Activated CD8-positive, alpha-beta T cell treated with anti-CD3 and anti-CD28 coated beads for 36 hours (primary cell): Measurements from ENCODE around the gene BABAM1. TPM values are rescaled to one million over a fixed set of nuclear protein-coding genes. Genes with fewer than 3 reads are reported as not detected.

Experiments used
- ATAC-seq: fragments of 200-7000 bp; cut with Tn5 transposase; one replicate; pipeline ENCODE4 v1.10.0; 2021; ENCODE audit warnings: mild to moderate bottlenecking, moderate library complexity
- CTCF ChIA-PET: fragments of 350-600 bp; sonication (Branson Sonifier 250); formaldehyde crosslinking; loops from one replicate; lab custom pipeline; 2021; ENCODE audit warnings: antibody characterized with exemption; lab: Charles Lee
- POLR2A ChIA-PET: fragments of 350-600 bp; sonication (Branson Sonifier 250); formaldehyde crosslinking; loops from one replicate; lab custom pipeline; 2021; ENCODE audit warnings: antibody characterized with exemption; lab: Charles Lee
- DNase-seq: peaks from one replicate; pipeline ENCODE4 v3.0.0-alpha.2; 2020
- H3K27ac Mint-ChIP-seq: one replicate; pipeline ENCODE4 v1.8.0; 2021; ENCODE audit warnings: mild to moderate bottlenecking, mixed read lengths
- H3K27me3 Mint-ChIP-seq: one replicate; pipeline ENCODE4 v1.8.0; 2021; ENCODE audit warnings: mixed read lengths
- H3K36me3 Mint-ChIP-seq: one replicate; pipeline ENCODE4 v1.8.0; 2021; ENCODE audit warnings: low read depth, mixed read lengths
- H3K4me1 Mint-ChIP-seq: one replicate; pipeline ENCODE4 v1.8.0; 2021; ENCODE audit warnings: low read depth, mixed read lengths
- H3K4me3 Mint-ChIP-seq: one replicate; pipeline ENCODE4 v1.8.0; 2021; ENCODE audit warnings: mild to moderate bottlenecking, moderate library complexity, mixed read lengths
- H3K9me3 Mint-ChIP-seq: one replicate; pipeline ENCODE4 v1.8.0; 2021; ENCODE audit warnings: mixed read lengths
- intact Hi-C: fragments of 100-400 bp; cut with micrococcal nuclease; formaldehyde crosslinking; loops from one replicate; pipeline ENCODE4 v1.10.0; 2022
- total RNA-seq, 2 experiments: library from RNA; stranded (reverse); gene quantifications; one replicate each; pipeline ENCODE4 v1.2.3, GENCODE V29; 2021
- TF ChIP-seq, protein P1 (sequence below): fragments of 200-600 bp; IDR thresholded peaks from one replicate; pipeline ENCODE4 v1.8.0; 2022; ENCODE audit warnings: antibody characterized with exemption, mild to moderate bottlenecking

BABAM1 gene
- total RNA-seq, result 100 to 1,000 TPM; 105 to 106 TPM

DNA sequence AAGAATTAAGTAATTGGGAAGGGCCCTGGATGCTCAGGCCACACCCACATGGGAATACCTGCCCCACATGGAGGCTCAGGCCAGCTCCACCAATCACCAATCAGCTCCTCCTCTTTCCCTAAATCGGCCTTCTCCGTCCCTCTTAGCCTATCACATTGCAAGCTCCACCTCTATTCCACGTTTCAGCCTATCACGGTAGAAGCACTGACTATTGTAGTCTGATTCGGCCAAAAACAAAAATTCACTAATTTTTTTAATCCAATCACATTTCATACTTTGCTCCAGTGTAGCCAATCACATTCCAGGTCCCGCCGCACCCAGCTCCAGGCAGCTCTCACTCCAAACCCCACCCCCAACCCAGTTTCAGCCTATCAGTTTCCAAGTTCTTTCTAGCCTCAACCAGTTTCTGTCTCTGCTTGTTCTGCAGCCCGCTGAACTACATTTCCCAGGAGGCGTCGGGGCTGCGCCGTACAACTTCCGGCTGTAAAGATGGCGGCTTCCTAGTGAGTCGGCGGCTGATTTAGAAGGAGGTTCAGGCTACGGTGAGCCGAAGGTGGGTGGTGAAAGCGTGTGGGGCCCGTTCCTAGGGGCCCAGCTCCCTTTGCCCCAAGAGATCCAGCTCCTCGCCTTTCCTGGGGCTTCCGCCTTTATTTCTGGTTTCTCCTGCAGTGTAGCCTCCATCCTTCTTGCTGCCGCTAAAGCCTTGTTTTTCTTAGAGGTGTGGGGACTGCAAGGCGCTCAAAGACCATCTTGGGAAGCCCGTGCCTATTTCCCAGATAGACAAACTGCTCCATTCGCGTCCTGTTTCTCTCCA is at the start of gene BABAM1:
BABAM1 (plus strand) TSS at position 469 of the 814 bp plus-strand sequence. CDS start 1,364 bp downstream, outside the sequence.
- intact Hi-C loops, result no loop called here
- Mint-ChIP-seq H3K9me3 (no peaks in the 10 kb centered on the region), H3K27ac (peak within 1 kb of the TSS; percentile 90), H3K4me3 (peak within 1 kb of the TSS; percentile 95), H3K27me3 (no peaks in the 10 kb centered on the region), H3K36me3 (peaks cover 8% of the 10 kb centered on the region), H3K4me1 (peaks cover 15% of the 10 kb centered on the region)
- DNase-seq (peak; percentile 99), ATAC-seq (peak; percentile 95)
- POLR2A ChIA-PET, result interaction anchor here (0.5 to 5.7 kb wide), 4 partner anchors 15 to 138 kb away, joined by 3 to 36 read pairs (median 7); partner anchors contain the start of genes ANKLE1 and BST2
- CTCF ChIA-PET, result interaction anchor here (0.8 to 5.9 kb wide), 11 partner anchors 8 to 224 kb away, joined by 3 to 46 read pairs (median 4); partner anchors contain the start of genes ANKLE1, DDA1 and USE1
- TF ChIP-seq, protein P1, sequence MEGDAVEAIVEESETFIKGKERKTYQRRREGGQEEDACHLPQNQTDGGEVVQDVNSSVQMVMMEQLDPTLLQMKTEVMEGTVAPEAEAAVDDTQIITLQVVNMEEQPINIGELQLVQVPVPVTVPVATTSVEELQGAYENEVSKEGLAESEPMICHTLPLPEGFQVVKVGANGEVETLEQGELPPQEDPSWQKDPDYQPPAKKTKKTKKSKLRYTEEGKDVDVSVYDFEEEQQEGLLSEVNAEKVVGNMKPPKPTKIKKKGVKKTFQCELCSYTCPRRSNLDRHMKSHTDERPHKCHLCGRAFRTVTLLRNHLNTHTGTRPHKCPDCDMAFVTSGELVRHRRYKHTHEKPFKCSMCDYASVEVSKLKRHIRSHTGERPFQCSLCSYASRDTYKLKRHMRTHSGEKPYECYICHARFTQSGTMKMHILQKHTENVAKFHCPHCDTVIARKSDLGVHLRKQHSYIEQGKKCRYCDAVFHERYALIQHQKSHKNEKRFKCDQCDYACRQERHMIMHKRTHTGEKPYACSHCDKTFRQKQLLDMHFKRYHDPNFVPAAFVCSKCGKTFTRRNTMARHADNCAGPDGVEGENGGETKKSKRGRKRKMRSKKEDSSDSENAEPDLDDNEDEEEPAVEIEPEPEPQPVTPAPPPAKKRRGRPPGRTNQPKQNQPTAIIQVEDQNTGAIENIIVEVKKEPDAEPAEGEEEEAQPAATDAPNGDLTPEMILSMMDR, result no peak

DNA sequence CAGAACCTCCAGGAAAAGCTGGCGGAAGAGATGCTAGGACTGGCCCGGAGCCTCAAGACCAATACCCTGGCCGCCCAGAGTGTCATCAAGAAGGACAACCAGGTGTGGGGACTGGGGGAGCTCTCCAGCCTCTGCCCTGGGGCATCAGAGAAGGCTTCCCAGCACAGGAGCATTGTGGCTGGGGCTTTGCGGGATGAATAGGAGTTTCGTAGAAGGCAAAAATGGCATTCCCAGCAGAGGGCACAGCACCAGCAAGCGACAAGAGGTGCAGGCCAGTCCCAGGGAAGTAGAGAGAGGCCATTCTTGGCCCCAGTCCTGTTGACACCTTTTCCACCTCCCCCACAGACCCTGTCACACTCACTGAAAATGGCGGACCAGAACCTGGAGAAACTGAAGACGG is 48.0 kb upstream of the BABAM1 start:
- no peaks in the 10 kb centered on the region for H3K9me3 Mint-ChIP-seq
- intact Hi-C loops, result no loop called here
- DNase-seq (no peak), ATAC-seq (no peak)
- POLR2A ChIA-PET, result interaction anchor here (0.6 to 1.0 kb wide), 2 partner anchors 11 to 119 kb away, joined by 3 read pairs; no protein-coding TSS in a partner anchor
- H3K4me1 Mint-ChIP-seq, result peaks cover 15% of the 10 kb centered on the region
- peaks cover 26% of the 10 kb centered on the region for H3K36me3 Mint-ChIP-seq
- no peak overlapping the region for H3K27ac Mint-ChIP-seq
- no peaks in the 10 kb centered on the region for H3K27me3 Mint-ChIP-seq
- CTCF ChIA-PET, result no interaction called here
- TF ChIP-seq, protein P1, result no peak
- H3K4me3 Mint-ChIP-seq, result no peak overlapping the region

DNA sequence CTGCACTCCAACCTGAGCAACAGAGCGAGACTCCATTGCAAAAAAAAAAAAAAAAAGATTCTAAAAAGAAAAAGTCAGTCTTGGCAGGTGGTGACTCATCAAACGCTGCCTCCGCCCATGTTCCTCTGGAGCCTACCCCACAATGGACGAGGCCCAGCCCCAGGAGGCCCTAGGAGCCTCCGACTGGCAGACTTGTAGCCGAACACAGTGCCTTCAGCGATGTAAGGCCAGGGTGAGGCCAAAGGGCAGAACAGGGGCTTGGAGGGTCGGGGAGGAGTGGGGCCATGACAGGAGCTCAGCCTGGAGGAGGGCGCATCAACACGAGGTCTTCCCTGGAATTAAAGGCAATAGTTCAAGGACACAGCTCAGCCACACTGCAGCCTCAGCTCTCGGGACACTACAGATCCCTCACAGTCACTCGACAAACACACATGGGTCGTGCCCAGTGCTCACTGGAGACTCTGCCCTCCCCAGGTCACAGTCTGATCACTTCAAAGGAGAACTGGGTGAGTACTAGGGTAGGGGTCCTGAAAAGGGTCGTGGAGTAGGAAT is 47.0 kb upstream of the BABAM1 start:
- CTCF ChIA-PET, result no interaction called here
- ATAC-seq (no peak), DNase-seq (peak; percentile 28)
- no peaks in the 10 kb centered on the region for H3K27me3 Mint-ChIP-seq
- POLR2A ChIA-PET, result interaction anchor here (0.7 to 1.0 kb wide), 5 partner anchors 12 to 1888 kb away, joined by 3 to 4 read pairs (median 3); no protein-coding TSS in a partner anchor
- H3K9me3 Mint-ChIP-seq, result no peaks in the 10 kb centered on the region
- H3K36me3 Mint-ChIP-seq, result peaks cover 24% of the 10 kb centered on the region
- H3K27ac Mint-ChIP-seq, result no peak overlapping the region
- peaks cover 8% of the 10 kb centered on the region for H3K4me1 Mint-ChIP-seq
- TF ChIP-seq, protein P1, result no peak
- intact Hi-C loops, result loop anchor here (10.0 kb wide), 1 partner anchor 145 kb away; the partner anchor contains the start of genes HAUS8 and MYO9B
- no peak overlapping the region for H3K4me3 Mint-ChIP-seq

DNA sequence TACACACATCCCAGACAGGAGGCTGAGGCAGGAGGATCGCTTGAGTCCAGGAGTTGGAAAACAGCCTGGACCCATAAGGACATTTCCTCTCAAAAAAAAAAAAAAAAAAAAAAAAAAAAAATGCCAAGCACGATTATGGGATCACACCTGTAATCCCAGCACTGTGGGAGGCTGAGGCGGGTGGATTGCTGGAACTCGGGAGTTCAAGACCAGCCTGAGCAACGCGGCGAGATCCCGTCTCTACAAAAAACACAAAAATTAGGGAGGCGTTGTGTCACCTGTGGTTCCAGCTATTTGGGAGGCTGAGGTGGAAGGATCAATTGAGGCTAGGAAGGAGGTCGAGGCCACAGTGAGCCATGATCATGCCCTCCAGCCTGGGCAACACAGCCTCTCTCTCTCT is 42.2 kb upstream of the BABAM1 start:
- intact Hi-C loops, result loop anchor here (10.0 kb wide), 1 partner anchor 150 kb away; the partner anchor contains the start of genes HAUS8 and MYO9B
- H3K9me3 Mint-ChIP-seq, result no peaks in the 10 kb centered on the region
- POLR2A ChIA-PET, result interaction anchor here (1.9 to 3.2 kb wide), 3 partner anchors 10 to 14 kb away, joined by 5 to 29 read pairs (median 17); partner anchors contain the start of gene USE1
- H3K4me1 Mint-ChIP-seq, result peaks cover 9% of the 10 kb centered on the region
- CTCF ChIA-PET, result no interaction called here
- H3K36me3 Mint-ChIP-seq, result peaks cover 2% of the 10 kb centered on the region
- H3K4me3 Mint-ChIP-seq, result peak overlapping the region; percentile 26
- DNase-seq, result no peak
- TF ChIP-seq, protein P1, result no peak
- H3K27me3 Mint-ChIP-seq, result no peaks in the 10 kb centered on the region
- H3K27ac Mint-ChIP-seq, result no peak overlapping the region
- no peak for ATAC-seq
